Activated T-helper 1 cell treated with anti-CD3 and anti-CD28 coated beads, Interleukin-2, amount 50 U/mL, for 16 hours (primary cell): ENCODE results near the gene MVB12A.

Experiments used
- DNase-seq, 2 donors: peaks; one replicate each; pipeline ENCODE4 v3.0.0-alpha.2; 2020; ENCODE audit warnings: low read depth in 1 of 2, low spot score in 1 of 2

The MVB12A gene

GRCh38 chr19:17441241-17442021 lies 21.6 kb downstream of the MVB12A start:
- no peak for DNase-seq

- no peak for DNase-seq
Measured at GRCh38 chr19:17445526-17446165, 25.8 kb downstream of the MVB12A start.

GRCh38 chr19:17447704-17448130 lies 27.9 kb downstream of the MVB12A start:
- DNase-seq, result no peak

GRCh38 chr19:17448131-17448967 lies 28.5 kb downstream of the MVB12A start, which contains the start of gene TMEM221:
TMEM221 (minus strand) TSS chr19:17448668; CDS start chr19:17448462, 206 bp downstream.
- peak; percentile 22 to 34 for DNase-seq

GRCh38 chr19:17450264-17451075 lies 30.6 kb downstream of the MVB12A start:
- DNase-seq, result peak in 1 of 2 donors; percentile 15

- no peak for DNase-seq
Measured at GRCh38 chr19:17451820-17452219, 32.0 kb downstream of the MVB12A start.

GRCh38 chr19:17454576-17455071 lies 34.8 kb downstream of the MVB12A start:
- no peak for DNase-seq

- DNase-seq, result no peak
Measured at GRCh38 chr19:17455308-17456123, 35.7 kb downstream of the MVB12A start.

GRCh38 chr19:17456127-17456526 lies 36.3 kb downstream of the MVB12A start:
- DNase-seq, result no peak

- no peak for DNase-seq
Measured at GRCh38 chr19:17457616-17458015, 37.8 kb downstream of the MVB12A start.

GRCh38 chr19:17458970-17459369 lies 39.1 kb downstream of the MVB12A start:
- DNase-seq, result no peak

- no peak for DNase-seq
Measured at GRCh38 chr19:17460372-17461230, 40.8 kb downstream of the MVB12A start, which contains the start of gene NXNL1. NXNL1 (minus strand) TSS chr19:17460926; CDS start chr19:17460869, 57 bp downstream.

GRCh38 chr19:17466487-17466850 lies 46.6 kb downstream of the MVB12A start:
- DNase-seq, result no peak

- no peak for DNase-seq
Measured at GRCh38 chr19:17467471-17468301, 47.8 kb downstream of the MVB12A start.

- no peak for DNase-seq
Measured at GRCh38 chr19:17468302-17469091, 48.6 kb downstream of the MVB12A start.

- no peak for DNase-seq
Measured at GRCh38 chr19:17469092-17469480, 49.2 kb downstream of the MVB12A start.

- DNase-seq, result peak; percentile 80 to 95
Measured at GRCh38 chr19:17469481-17470067, 49.7 kb downstream of the MVB12A start.
